Inflammatory macrophage (primary cell): ENCODE data around the gene GNPTAB.

Experiments
- DNase-seq, 2 donors: peaks; one replicate each; pipeline ENCODE4 v3.0.0-alpha.2; 2020 to 2022

Gene GNPTAB

DNA sequence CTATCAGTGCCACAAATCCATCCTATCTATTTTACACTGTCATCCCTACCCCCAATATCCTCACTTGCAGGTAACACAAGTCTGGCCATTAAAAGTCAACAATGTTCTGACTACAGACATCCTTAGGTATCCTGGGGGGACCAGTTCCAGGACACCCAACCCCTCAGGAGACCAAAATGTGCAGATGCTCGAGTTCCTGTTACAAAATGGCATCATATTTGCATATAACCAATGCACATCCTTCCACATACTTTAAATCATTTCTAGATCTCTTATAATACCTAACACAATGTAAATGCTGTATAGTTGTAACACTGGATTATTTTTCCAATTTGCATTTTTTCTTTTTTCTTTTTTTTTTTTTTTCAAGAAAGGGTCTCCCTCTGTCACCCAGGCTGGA is 98.4 kb downstream of the GNPTAB start:
- DNase-seq: no peak

DNA sequence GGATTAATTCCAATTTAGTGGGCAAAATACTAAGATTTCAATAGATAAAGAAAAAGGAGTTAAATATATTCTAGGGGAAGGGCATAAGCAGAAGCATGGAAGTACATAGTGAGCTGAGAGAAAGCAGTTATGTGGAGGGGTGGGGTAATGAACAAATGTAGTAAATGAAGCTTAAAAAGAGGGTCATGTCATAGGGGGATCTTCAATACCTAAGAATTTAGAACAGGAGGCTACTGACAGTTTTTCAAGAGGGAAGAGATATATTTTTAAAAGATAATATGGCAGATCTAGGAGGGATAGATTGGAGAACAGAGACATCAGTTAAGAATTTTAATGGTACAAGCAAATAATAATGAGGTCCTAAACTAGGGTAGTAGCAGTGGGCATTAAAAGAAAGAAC is 100.9 kb downstream of the GNPTAB start:
- no peak for DNase-seq

DNA sequence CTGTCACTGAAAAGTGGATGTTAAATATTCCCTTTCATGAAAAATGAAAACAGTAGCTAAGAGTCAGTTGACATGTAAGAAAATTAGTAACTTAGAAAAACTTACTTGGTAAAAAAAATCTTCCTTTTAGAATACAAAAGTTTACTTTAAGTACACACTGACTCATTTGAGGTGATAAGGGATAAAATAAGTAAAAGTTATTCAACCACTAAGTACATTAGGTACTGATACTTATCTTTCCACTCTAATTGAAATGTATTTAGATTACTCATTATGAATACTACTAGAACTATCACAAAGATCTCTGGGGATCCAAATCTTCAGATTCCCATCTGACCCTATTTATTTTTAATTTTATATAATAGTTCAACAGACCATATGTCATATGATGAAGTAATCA is 103.7 kb downstream of the GNPTAB start:
- DNase-seq: no peak

DNA sequence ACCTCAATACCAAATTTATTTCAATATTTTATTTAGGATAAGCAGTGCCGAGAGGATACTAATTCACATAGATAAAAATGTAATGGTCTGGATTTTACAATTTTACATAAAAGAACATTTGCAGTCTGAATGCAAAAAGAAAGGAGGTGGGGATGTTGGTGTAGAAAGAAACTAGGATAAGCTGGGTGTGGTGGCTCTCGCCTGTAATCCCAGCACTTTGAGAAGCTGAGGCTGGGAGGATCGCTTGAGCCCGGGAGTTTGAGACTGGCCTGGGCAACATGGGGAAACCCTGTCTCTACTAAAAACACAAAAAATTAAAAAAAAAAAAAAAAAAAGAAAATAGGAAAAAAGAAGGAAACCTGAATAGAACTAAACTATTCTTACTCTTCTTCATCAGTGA is 108.4 kb downstream of the GNPTAB start:
- DNase-seq: no peak

DNA sequence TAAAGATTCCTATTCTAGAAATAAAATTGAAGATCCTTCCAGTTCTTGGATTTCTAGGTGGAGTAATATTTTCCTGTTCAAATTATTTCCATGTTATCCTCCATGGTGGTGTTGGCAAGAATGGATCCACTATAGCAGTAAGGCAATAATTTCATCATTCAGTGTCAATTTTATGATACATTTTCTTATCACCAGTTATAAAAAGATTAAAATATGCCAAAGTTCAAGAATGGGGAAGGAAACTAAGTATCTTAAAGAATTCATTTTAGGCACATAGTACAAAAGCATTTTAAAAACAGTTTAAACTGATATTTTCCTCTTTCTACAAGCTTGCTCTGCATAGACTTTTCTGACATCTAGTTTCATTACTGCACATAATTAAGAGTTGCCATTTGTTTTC is 110.6 kb downstream of the GNPTAB start:
- no peak for DNase-seq

DNA sequence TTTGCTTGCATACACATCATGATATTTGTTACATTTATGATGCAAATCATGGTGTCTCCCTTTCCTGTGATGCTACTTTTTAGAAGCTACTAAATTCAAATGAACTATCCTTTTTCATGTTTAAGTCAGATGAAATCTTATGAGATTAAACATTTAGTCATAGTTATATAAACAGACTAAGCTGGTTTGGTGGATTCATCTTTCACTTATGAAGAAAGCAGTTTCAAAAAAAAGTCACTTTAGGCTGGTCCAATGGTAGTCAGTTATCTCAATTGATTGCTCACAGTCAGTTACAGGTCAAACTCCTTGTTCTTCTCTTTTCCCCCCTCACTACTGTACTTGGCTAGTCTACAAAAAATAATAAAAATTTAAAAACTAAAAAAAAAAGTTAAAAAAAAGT is 111.2 kb downstream of the GNPTAB start:
- no peak for DNase-seq

DNA sequence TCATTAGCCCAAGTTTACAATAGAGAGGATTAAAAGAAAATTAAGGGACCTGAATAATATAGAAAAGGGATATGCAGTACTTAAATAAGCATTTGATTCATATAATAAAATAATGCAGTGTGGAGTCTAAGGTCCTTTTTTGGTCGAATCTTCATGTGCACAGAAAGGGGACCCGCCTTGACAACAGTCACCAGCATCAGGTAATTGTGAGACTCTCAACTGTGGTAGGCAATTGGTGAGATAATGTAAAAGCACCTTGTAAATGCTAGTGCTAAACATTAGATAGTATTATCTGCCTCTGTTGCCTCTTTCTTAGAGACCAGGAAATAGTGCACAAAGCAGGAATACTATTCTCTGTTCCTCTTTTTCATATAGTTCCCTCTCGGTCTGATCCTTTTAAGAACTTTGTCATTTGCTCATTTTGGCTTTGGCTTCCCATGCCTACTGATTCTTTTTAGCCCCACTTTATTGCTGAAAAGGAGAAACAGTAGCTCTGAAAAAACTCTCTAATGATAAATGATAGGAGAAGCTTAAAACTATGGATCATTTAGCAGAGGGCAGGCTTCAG is 115.8 kb downstream of the GNPTAB start:
- DNase-seq: peak; percentile 24 to 58

DNA sequence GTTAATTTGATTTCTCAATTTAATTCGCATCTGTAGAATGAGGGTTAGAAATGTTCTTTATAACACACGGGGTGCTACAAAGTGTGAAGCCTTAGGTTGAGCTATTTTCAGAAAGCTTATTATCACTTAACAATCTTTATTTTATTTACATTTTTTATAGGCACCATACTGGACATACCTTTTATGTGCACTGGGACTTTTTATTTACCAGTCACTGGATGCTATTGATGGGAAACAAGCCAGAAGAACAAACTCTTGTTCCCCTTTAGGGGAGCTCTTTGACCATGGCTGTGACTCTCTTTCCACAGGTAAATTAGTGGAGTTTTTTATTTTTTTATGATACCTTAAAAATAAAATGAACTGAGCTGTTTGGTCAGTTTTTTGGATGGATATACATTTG is 116.8 kb downstream of the GNPTAB start:
- no peak for DNase-seq

DNA sequence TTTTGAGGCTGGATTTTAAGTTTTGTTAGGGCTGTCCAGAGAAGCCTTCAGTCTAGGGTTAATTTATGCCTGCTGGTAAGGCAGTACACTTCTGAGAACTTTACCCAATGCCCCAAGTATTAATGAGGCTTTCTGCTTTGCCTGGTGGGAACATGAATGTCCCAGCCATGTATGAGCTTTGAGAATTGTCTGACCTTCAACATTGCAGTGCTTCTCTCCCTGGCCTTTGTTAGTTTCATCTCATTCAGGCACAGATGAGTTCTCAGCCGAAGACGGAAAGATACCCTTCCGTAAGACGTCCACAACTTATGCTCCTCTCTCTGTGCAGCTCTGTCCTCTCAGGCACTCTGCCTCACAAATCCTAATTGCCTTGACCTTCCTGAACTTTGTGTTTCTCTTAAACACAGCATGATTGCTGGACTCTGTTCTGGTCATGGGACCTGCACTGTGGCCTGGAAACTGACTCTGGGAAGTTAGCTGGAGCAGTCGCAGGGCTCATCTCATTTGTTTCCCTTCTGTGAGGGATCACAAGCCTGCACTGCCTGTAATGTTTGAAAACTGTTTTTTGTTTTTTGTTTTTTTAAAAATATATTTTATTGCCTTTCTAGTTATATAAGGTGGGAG is 117.6 kb downstream of the GNPTAB start:
- DNase-seq: peak; percentile 16 to 46

DNA sequence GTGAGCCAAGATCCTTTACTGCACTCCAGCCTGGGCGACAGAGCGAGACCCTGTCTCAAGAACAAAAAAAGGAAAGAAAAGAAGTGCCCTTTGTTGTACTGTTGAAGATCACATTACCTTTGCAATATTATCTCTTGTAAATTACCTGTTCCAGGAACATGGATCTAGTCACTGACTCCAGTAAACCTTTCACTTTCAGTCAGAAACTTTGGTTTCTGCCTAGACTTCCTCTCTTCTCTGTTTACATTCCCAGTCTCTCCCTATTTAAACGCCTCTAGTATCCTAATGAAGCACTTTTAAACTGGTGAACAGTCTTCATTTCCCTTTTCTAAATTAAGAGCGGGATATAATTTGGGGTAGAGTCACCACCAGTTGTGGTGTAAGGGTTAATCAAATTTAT is 120.5 kb downstream of the GNPTAB start:
- no peak for DNase-seq

DNA sequence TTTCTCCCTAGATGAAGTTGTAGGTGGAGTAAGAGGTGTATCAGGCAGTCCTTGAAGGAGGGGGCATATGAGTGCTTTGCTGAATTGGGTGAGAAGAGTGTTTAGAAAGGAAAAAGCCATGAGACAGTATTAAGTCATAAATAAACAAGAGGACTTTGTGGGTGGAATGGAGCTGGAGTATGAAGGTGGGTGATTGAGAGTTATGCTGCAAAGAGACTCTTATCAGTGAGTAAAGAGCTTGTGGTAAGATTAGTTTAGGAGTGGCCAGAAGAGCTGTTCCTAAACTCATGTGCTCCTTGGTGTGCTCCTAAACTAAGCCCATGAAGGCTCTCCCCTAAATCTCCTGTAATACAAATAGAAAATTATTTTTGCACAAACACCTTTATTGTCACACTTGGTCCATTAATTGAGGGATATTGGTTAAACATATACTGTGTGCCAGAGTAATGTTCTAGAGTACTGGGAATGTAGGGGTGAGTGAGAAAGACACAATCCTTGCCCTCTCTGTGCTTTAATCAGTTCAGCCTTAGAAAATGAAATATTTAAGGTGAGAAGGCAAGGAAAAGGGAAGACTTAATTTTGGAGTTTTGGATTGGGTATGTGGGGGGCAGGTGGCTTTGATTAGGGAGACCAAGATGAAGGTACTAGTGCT is 123.5 kb downstream of the GNPTAB start:
- DNase-seq: no peak

DNA sequence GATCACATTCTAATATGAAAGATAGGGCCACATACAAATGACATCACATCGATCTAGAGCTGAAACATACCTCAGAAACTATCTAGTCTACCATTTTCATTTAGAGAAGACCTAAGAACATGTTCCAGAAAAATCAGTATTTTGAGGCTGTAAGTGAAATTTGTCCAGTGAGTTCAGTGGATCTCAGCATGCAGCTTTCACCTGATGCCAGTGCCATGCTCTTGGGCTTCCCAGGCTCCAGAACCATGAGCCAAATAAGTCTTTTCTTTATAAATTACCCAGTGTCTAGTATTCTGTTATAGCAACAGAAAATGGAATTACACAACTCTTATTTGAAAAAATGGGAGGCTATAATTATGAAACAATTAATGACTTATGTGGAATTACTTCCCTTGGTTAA is 124.4 kb downstream of the GNPTAB start:
- no peak for DNase-seq

DNA sequence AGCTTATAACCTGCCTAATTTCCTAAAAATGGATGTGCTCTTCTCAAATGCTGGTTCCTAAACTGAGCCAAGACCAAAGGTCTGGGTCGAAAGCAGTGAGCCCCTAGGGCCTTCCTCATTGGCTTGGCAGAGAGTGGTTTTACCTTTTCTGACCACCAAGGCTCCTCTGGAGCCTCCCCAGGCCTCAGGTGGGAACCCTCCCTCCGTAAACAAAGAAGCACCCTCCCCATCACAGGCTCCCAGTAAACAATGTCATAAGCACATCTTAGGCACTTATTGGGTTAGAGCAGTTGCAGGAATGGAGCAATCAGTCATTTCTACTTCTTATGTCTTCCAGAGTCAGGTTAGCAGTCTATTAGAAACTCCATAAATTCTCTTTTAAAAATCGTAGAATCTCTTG is 127.3 kb downstream of the GNPTAB start:
- no peak for DNase-seq

DNA sequence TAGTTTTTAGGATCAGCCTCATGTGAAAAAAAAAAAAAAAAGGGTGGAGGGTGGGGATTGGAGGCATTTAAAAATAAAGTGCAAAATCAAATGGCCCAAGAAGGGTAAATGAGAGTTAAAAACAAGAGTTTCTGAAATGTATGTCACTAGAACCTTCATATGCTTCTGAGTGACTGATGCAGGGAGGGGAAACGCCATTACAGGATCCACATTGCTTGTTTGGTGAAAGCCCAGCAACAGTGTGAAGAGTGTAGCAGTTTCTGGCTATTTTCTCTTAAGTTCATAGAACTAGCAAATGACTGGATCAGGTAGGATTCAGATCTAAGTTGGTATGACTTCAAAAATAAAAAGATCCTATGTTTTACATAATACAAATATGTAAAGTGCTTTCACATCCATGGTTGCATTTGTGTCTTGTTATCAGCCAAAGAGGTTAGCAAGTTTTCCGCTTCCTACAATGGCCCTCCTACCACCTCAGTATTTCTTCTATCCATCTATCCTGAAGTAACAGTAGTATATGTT is 130.4 kb downstream of the GNPTAB start:
- no peak for DNase-seq

DNA sequence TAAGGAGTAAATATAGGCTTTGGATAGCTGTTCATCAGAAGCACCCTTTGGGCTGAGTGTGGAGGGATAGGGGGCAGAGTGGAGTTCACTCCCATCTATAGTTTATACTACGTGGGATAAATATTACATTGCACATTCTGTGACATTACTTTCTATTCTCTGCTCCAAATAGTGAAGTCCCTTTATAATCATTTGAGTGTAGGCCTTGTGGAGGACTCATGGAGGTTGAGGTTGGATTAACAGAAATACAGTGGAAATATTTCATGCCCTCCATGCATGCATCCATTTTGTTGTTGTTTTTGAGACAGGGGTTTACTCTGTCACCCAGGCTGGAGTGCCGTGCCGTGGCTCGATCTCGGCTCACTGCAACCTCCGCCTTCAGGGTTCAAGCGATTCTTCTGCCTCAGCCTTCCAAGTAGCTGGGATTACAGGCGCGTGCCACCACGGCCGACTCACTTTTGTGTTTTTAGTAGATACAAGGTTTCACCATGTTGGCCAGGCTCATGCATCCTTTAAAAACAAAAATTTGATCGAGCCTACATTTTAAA is 131.9 kb downstream of the GNPTAB start:
- no peak for DNase-seq

DNA sequence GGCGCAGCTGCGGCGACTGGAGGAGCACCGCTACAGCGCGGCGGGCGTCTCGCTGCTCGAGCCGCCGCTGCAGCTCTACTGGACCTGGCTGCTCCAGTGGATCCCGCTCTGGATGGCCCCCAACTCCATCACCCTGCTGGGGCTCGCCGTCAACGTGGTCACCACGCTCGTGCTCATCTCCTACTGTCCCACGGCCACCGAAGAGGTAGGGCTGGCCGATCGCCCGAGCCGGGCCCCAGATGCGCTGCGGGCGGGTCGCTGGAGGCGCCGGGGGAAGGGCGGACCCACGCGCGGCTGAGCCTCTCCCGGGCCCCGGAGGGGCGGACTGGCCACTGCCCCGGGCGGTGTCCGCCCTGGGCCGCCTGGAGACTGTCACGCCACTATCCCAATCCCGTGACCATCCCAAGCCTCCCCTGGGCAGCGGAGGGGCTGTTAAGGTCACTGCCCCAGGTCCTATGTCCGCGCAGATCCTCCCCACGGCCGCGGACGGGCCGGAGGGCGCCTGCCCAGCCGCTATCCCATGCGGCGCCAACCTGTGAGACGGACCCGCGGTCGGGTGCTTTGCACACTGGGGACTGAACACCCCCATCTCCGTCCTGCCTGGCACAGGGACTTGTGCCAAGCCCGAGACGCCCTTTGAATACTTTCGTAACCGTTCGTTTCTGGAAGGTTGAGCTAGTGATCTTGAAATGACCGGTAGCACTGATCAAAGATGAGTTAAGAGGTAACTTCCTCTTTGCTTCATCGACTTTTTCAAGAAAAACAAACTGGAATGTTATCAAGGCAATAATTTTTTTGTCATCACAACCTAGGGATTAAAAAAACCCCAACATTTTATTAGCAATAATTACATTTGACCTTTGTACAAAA is 132.6 kb downstream of the GNPTAB start:
- peak; percentile 24 to 31 for DNase-seq

DNA sequence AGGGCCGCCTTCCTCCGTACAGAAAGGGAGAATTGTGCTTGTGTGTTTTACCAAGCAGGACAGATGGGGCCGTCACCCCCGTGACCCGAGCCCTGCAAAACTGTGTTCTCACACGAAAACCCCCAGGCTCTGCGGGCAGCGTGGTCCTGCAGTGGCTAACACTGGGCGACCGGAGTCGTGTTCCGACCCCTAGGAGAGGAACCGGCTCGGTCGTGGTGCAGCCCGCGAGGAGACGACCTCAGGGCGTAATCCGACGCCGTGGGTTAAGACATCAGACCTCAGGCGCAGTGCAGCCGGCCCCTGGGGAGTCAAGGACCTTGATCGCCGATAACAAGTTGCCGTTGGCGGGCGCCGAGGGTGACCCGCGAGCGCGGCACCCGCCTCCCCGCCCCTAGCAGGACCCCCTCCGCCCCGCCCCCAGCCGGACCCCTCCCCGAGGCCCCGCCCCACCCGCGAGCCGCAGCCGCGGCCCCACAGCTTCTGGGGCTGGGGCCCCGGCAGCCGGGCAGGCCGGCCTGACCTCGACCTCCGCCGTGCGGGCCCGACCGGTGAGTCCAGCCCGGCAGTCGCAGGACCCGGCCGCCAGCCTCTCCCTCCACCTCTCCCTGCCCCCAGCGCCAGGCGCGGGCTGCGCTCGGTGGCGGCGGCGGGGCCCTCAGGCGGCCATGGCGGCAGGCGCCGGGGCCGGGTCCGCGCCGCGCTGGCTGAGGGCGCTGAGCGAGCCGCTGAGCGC is 133.4 kb downstream of the GNPTAB start, which contains the start of gene CHPT1:
Gene CHPT1, plus strand, starts transcription at position 444 of the 733 bp plus-strand sequence. Its CDS starts 222 bp downstream, at position 666.
- peak; percentile 54 to 70 for DNase-seq

DNA sequence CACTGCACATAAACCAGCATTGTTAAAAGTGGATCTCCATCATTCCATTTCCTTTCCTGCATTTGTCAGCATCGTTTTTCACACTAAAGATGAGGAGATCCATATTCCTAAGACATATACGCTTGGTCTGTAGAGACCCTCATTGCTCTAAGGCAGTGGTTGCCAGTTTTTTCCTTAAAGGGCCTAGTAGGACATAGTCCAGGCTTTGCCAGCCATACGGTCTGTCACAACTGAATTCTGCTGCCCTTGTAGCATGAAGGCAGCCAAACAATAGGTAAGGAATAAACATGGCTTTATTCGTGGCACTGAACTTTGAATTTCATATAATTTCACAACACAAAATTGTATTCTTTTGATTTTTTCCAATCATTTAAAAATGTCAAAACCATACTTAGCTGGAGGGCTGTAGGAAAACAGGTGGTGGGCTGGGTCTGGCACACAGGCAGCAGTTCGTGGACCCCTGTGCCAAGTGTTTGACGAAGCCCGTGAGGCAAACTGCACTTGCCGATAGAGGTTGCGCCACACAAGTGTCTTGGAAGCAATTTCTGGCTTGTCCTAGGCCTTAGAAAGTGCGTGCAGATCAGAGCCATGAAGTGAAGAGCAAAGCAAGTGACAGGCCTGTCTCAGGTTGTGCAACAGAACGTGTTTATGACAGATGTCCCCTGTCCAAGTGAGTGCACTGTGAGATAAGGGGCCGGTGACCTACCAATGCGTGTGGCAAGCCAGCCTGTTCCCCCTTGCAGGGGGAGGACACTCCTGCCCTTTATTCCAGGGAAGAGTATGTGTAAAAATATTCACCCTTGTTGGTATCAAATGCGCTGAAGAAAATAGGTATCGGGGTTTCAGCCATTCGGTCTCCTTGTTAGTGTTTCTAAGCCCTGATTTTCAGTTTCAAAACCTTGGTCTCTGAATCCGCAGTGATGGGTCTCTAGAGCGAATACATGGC is 134.2 kb downstream of the GNPTAB start:
- DNase-seq: peak; percentile 30 to 58

DNA sequence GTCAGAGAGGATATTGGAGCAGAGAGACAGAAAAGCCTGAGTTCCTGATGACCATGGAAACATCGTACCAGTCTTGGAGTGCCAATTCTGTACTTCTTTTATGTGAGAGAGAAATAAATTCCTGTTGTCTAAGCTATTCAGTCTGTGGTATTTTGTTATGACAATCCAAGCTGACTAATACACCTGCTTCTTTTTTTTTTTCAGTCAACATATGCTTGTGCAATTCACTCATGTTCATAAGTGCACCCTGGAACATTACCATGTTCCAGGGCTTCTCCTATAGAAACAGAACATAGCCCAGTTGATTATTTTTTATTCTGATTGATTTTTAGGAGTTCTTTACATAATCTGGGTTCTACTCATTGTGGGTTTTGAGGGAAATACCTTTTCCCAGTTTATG is 135.1 kb downstream of the GNPTAB start:
- no peak for DNase-seq
